Activated CD4-positive, alpha-beta memory T cell treated with anti-CD3 and anti-CD28 coated beads, Interleukin-2, amount 10 ng/mL, durations not matched to agents 7 days and 5 days (primary cell): ENCODE measurements around the gene FAM43B. TPM values are rescaled to one million over a fixed set of nuclear protein-coding genes. Genes with fewer than 3 reads are reported as not detected.

Experiments used
- CTCF ChIA-PET: fragments of 350-600 bp; sonication (Branson Sonifier 250); formaldehyde crosslinking; loops from one replicate; lab custom pipeline; 2021; ENCODE audit warnings: antibody characterized with exemption, inconsistent platforms; lab: Charles Lee
- POLR2A ChIA-PET: fragments of 350-600 bp; sonication (Branson Sonifier 250); formaldehyde crosslinking; loops from one replicate; lab custom pipeline; 2021; ENCODE audit warnings: antibody characterized with exemption; lab: Charles Lee
- DNase-seq: peaks from one replicate; pipeline ENCODE4 v3.0.0-alpha.2; 2020
- H3K27ac Mint-ChIP-seq: one replicate; pipeline ENCODE4 v1.8.0; 2021; ENCODE audit warnings: mild to moderate bottlenecking, mixed read lengths
- H3K27me3 Mint-ChIP-seq: one replicate; pipeline ENCODE4 v1.8.0; 2021; ENCODE audit warnings: mixed read lengths
- H3K36me3 Mint-ChIP-seq: one replicate; pipeline ENCODE4 v1.8.0; 2021; ENCODE audit warnings: low read depth, mixed read lengths
- H3K4me1 Mint-ChIP-seq: one replicate; pipeline ENCODE4 v1.8.0; 2021; ENCODE audit warnings: mixed read lengths
- H3K4me3 Mint-ChIP-seq: one replicate; pipeline ENCODE4 v1.8.0; 2021; ENCODE audit warnings: mild to moderate bottlenecking, mixed read lengths
- H3K9me3 Mint-ChIP-seq: one replicate; pipeline ENCODE4 v1.8.0; 2021; ENCODE audit warnings: mixed read lengths
- total RNA-seq, 2 experiments: library from RNA; stranded (reverse); gene quantifications; one replicate each; pipeline ENCODE4 v1.2.3, GENCODE V29; 2021

FAM43B gene
- total RNA-seq, 2 experiments from 2014 or later, result not detected

DNA sequence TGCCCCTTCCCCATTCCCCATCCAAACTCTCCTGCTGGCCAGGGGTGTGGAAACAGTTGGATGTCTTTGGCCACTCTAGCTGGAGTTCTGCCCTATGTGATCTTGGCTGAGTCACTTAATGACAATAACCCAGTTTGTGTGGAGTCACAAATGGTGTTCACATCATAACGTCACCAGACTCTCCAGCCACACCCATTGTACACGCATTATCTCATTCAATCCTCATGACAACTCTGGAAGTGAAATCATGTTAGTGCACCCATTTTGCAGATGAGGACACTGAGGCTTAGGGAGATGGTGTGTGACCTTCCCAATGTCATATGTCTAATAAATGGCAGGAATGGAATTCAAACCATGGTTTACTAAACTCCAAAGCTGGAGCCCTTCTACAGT, 35.3 kb downstream of the FAM43B start:
- no peak overlapping the region for H3K27ac Mint-ChIP-seq
- peaks cover 48% of the 10 kb centered on the region for H3K27me3 Mint-ChIP-seq
- no peak overlapping the region for H3K4me3 Mint-ChIP-seq
- POLR2A ChIA-PET, result no interaction called here
- no peak for DNase-seq
- H3K36me3 Mint-ChIP-seq, result no peaks in the 10 kb centered on the region
- CTCF ChIA-PET, result interaction anchor here (1.3 to 1.5 kb wide), 2 partner anchors 43 to 45 kb away, joined by 3 to 4 read pairs; no protein-coding TSS in a partner anchor
- H3K9me3 Mint-ChIP-seq, result no peaks in the 10 kb centered on the region
- H3K4me1 Mint-ChIP-seq, result peaks cover 15% of the 10 kb centered on the region

DNA sequence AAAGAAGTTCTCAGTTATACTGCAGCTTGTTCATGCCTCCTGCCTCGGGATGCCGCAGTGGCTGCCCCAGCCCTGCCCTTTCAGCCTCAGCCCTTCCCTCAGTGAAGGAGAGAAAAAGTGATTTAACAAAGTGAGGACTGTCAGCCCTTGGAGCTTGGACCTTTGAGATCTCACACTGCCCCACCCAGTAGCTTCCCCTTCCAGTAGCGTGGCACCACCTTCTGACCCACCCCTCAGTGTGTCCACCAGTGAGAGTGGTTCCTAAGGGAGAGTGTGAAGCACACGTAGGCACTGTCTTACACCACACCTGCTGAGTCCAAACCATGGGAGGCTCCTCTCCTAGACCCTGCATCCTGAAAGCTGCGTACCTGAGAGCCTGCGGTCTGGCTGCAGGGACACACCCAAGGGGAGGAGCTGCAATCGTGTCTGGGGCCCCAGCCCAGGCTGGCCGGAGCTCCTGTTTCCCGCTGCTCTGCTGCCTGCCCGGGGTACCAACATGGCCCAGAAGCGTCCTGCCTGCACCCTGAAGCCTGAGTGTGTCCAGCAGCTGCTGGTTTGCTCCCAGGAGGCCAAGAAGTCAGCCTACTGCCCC, 36.4 kb downstream of the FAM43B start, which contains the start of gene CDA:
Gene CDA, plus strand, starts transcription at position 464 of the 592 bp plus-strand sequence. Its CDS starts 33 bp downstream, at position 497.
- Mint-ChIP-seq H3K9me3 (no peaks in the 10 kb centered on the region), H3K36me3 (no peaks in the 10 kb centered on the region), H3K27ac (no peak within 1 kb of the TSS), H3K4me3 (no peak within 1 kb of the TSS), H3K27me3 (peaks cover 46% of the 10 kb centered on the region), H3K4me1 (peaks cover 15% of the 10 kb centered on the region)
- DNase-seq, result peak; percentile 22
- CTCF ChIA-PET, result interaction anchor here (0.6 to 1.5 kb wide), 5 partner anchors 14 to 644 kb away, joined by 3 to 4 read pairs (median 3); no protein-coding TSS in a partner anchor
- POLR2A ChIA-PET, result interaction anchor here (1.2 kb wide), 2 partner anchors 45 to 72 kb away, joined by 3 to 4 read pairs; partner anchors contain the start of gene DDOST

DNA sequence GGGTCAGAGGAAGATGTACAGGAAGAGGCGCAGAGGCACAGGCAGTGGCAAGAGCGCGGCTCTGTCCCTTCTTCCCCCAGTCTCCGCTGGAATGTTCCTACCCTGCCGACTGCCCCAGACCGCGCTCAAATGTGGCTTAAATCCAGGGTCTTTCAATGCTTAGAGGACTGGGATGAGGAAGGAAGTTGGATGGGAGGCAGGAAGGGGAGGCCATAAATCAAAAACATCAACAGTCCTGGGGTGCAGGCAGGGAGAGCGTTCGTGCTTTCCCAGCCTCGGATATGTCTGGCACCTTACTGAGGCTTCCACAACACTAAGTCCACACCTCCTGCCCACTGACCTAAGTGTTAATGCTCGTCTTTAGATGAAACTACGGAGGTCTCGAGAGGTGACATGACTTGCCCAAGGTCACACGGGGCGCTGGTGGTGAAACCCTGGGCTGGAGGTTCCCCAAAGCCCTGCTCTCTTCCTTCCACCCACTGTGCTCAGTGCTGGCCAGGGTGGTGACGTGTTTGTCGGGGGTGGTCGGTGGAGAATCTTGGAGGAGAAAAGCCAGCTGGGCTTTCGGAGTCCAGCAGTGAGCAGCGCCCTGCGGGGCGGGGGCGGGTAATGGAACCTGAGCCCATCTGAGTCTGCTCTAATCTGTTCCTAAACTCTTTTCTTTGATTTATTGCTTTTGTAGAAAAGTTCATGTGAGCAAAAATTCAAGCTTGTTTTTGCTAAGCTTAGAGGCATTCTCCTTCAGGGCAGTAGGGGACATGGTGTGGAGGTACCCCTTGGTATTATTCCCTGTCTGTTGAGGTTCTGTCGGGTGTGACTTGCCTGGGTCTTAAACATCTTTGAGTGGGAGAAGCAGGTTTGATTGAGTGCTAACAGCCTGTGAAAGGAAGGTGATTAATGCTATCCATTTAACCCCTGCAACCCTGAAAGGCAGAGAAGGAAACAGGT, 37.2 kb downstream of the FAM43B start:
- H3K9me3 Mint-ChIP-seq, result no peaks in the 10 kb centered on the region
- POLR2A ChIA-PET, result interaction anchor here (1.2 kb wide), 2 partner anchors 45 to 71 kb away, joined by 3 to 4 read pairs; partner anchors contain the start of gene DDOST
- CTCF ChIA-PET, result interaction anchor here (0.6 to 1.5 kb wide), 3 partner anchors 14 to 44 kb away, joined by 3 to 4 read pairs (median 3); no protein-coding TSS in a partner anchor

DNA sequence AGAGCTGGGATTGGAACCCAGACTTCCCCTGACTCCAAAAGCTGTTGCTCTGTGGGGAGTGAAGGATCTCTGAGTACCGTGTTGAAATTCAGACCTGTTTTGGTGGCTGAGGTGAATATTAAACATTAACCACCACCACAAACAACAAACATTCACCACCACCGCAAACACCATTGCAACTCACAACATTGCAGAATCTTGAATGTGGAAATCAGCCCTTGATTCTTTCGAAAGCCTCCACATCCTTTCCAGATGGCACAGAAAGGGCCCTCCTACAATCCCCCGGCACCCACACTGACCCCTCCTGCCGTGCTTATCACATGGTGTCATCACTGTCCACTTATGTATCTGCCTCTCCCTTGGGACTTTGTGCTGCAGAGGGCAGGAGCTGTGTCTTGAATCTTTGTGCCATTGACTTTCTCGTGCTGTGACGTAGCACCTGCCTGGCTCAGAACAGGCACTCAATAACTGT, 38.0 kb downstream of the FAM43B start:
- Mint-ChIP-seq H3K36me3 (no peaks in the 10 kb centered on the region), H3K27me3 (peaks cover 47% of the 10 kb centered on the region), H3K9me3 (no peaks in the 10 kb centered on the region), H3K4me1 (peaks cover 15% of the 10 kb centered on the region), H3K27ac (no peak overlapping the region), H3K4me3 (no peak overlapping the region)
- ChIA-PET CTCF (interaction anchor here (0.6 to 1.5 kb wide), 2 partner anchors 14 to 44 kb away, joined by 3 to 4 read pairs; no protein-coding TSS in a partner anchor), POLR2A (no interaction called here)
- DNase-seq, result no peak

More for the DNA sequence above, 37.2 kb downstream of the FAM43B start:
- no peaks in the 10 kb centered on the region for H3K36me3 Mint-ChIP-seq
- H3K27ac Mint-ChIP-seq, result no peak overlapping the region
- peaks cover 15% of the 10 kb centered on the region for H3K4me1 Mint-ChIP-seq
- H3K27me3 Mint-ChIP-seq, result peaks cover 46% of the 10 kb centered on the region
- H3K4me3 Mint-ChIP-seq, result no peak overlapping the region
- no peak for DNase-seq

DNA sequence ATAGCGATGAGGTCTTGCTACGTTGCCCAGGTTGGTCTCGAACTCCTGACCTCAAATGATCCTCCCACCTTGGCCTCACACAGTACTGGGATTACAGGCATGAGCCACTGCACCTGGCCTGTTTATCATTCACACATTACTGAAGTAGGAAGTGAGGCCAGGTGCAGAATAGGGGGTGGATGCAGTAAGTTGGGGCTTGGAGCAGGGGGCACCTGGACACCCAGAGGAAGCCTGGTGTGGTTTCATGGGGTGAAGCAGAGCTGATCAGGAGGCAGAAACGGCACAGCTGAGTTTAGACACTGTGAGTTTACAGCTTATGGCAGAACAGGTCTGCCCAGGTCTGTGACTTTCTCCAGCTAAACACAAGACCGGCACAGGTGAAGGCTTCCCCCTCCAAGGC, 41.4 kb downstream of the FAM43B start:
- Mint-ChIP-seq H3K4me3 (no peak overlapping the region), H3K9me3 (no peaks in the 10 kb centered on the region), H3K4me1 (peaks cover 10% of the 10 kb centered on the region), H3K27ac (no peak overlapping the region), H3K36me3 (no peaks in the 10 kb centered on the region), H3K27me3 (peaks cover 37% of the 10 kb centered on the region)
- ChIA-PET CTCF (interaction anchor here (1.0 kb wide), 1 partner anchor 39 kb away, joined by 3 read pairs; the partner anchor contains the start of gene PINK1), POLR2A (no interaction called here)
- no peak for DNase-seq

GRCh38 chr1:20594746-20595145, 42.4 kb downstream of the FAM43B start:
- POLR2A ChIA-PET, result interaction anchor here (0.9 kb wide), 1 partner anchor 66 kb away, joined by 3 read pairs; no protein-coding TSS in a partner anchor

GRCh38 chr1:20596106-20596505, 43.7 kb downstream of the FAM43B start:
- Mint-ChIP-seq H3K36me3 (no peaks in the 10 kb centered on the region), H3K9me3 (no peaks in the 10 kb centered on the region), H3K4me1 (no peaks in the 10 kb centered on the region), H3K4me3 (no peak overlapping the region), H3K27me3 (peaks cover 20% of the 10 kb centered on the region), H3K27ac (no peak overlapping the region)
- DNase-seq, result no peak
- ChIA-PET POLR2A (no interaction called here), CTCF (interaction anchor here (0.7 to 1.4 kb wide), 3 partner anchors 21 to 101 kb away, joined by 3 to 6 read pairs (median 4); partner anchors contain the start of gene PINK1)

More at GRCh38 chr1:20594746-20595145, 42.4 kb downstream of the FAM43B start:
- no peak for DNase-seq
- Mint-ChIP-seq H3K9me3 (no peaks in the 10 kb centered on the region), H3K36me3 (no peaks in the 10 kb centered on the region), H3K4me1 (no peaks in the 10 kb centered on the region), H3K27ac (no peak overlapping the region), H3K27me3 (peaks cover 27% of the 10 kb centered on the region), H3K4me3 (no peak overlapping the region)
- CTCF ChIA-PET, result interaction anchor here (1.4 kb wide), 1 partner anchor 20 kb away, joined by 6 read pairs; no protein-coding TSS in a partner anchor

DNA sequence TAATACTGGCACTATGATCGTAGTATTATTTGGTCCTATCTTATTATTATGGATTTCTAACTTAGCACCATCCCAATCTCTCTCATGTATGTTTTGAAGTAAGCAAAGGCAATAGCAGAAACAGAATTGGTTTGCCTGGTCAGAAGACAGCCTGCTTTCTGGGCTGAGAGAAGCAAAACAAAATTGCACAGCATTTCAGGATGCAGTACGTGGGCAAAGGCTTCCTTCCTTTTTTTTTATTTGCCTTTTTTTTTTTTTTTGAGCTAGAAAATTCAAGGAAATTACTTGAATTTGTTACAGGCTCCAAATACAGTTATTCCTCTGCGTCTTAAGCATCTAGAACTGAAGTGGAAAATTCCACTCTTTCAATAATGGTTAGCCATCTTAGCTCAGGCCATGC, 45.3 kb downstream of the FAM43B start:
- CTCF ChIA-PET, result no interaction called here
- Mint-ChIP-seq H3K9me3 (no peaks in the 10 kb centered on the region), H3K27ac (no peak overlapping the region), H3K36me3 (no peaks in the 10 kb centered on the region), H3K4me3 (no peak overlapping the region), H3K4me1 (no peaks in the 10 kb centered on the region), H3K27me3 (peaks cover 10% of the 10 kb centered on the region)
- no peak for DNase-seq
- POLR2A ChIA-PET, result no interaction called here

- CTCF ChIA-PET, result interaction anchor here (1.4 kb wide), 1 partner anchor 36 kb away, joined by 3 read pairs; no protein-coding TSS in a partner anchor
- DNase-seq, result no peak
- Mint-ChIP-seq H3K9me3 (no peaks in the 10 kb centered on the region), H3K4me3 (no peak overlapping the region), H3K27ac (no peak overlapping the region), H3K4me1 (no peaks in the 10 kb centered on the region), H3K27me3 (peaks cover 9% of the 10 kb centered on the region), H3K36me3 (no peaks in the 10 kb centered on the region)
- POLR2A ChIA-PET, result no interaction called here
These were observed 47.8 kb downstream of the FAM43B start for GRCh38 chr1:20600156-20600555.

GRCh38 chr1:20601129-20601825, 48.9 kb downstream of the FAM43B start:
- ChIA-PET CTCF (interaction anchor here (1.4 kb wide), 1 partner anchor 35 kb away, joined by 3 read pairs; no protein-coding TSS in a partner anchor), POLR2A (no interaction called here)
- H3K4me3 Mint-ChIP-seq, result no peak overlapping the region
- no peaks in the 10 kb centered on the region for H3K36me3 Mint-ChIP-seq
- no peaks in the 10 kb centered on the region for H3K9me3 Mint-ChIP-seq
- DNase-seq, result no peak
- no peaks in the 10 kb centered on the region for H3K4me1 Mint-ChIP-seq
- no peak overlapping the region for H3K27ac Mint-ChIP-seq
- H3K27me3 Mint-ChIP-seq, result peaks cover 8% of the 10 kb centered on the region

DNA sequence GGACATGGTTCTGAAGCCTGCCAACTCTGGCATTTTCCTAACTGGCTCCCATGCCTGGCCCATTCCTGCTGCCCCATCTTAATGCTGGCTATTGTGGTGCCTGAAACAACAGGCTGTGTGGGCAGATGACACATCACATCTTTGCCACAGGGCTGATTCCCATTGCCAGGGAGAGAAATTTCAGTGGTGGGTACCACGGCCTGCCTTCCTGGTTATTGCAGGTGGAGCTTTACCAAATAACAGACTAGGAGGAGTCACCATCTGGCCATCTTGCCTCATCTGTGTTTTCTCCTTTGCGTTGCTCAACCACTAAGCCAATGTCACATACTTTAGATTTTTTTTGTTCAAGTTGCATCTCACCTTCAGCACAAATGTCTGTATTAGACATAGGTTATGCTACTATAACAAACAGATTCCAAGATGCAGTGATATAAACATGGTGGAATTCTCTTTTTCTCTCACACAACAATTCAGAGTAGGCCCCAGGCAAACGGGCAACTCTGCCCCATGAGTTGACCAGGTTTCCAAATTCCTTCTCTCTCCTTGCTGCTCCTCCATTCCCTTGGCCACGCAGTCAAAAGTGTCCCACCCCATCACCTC, 50.6 kb downstream of the FAM43B start:
- H3K27me3 Mint-ChIP-seq, result peaks cover 13% of the 10 kb centered on the region
- no peaks in the 10 kb centered on the region for H3K9me3 Mint-ChIP-seq
- H3K36me3 Mint-ChIP-seq, result no peaks in the 10 kb centered on the region
- no peaks in the 10 kb centered on the region for H3K4me1 Mint-ChIP-seq
- CTCF ChIA-PET, result no interaction called here
- POLR2A ChIA-PET, result no interaction called here
- no peak overlapping the region for H3K27ac Mint-ChIP-seq
- H3K4me3 Mint-ChIP-seq, result no peak overlapping the region
- DNase-seq, result no peak
